ENCODE measurements around the gene INCENP.

INCENP gene

GRCh38 chr11:62141111-62142042 is 17.6 kb downstream of the INCENP start:
- ATAC-seq = no peak

GRCh38 chr11:62142043-62142375 is 18.2 kb downstream of the INCENP start:
- ATAC-seq = no peak

GRCh38 chr11:62142921-62143320 is 19.1 kb downstream of the INCENP start:
- ATAC-seq = no peak

- ATAC-seq = no peak
These were observed 19.9 kb downstream of the INCENP start for GRCh38 chr11:62143727-62144126.

- ATAC-seq = no peak
These were observed 20.9 kb downstream of the INCENP start for GRCh38 chr11:62144641-62145255.

- ATAC-seq = no peak
These were observed 21.6 kb downstream of the INCENP start for GRCh38 chr11:62145261-62145871.

GRCh38 chr11:62146476-62147200 is 22.8 kb downstream of the INCENP start:
- no peak for ATAC-seq

GRCh38 chr11:62147545-62147944 is 23.7 kb downstream of the INCENP start:
- ATAC-seq = no peak

- ATAC-seq = no peak
These were observed 24.6 kb downstream of the INCENP start for GRCh38 chr11:62148271-62148980.

- ATAC-seq = no peak
These were observed 26.4 kb downstream of the INCENP start for GRCh38 chr11:62149986-62150886.

- ATAC-seq = no peak
These were observed 27.3 kb downstream of the INCENP start for GRCh38 chr11:62150887-62151736.

GRCh38 chr11:62151737-62152102 is 27.9 kb downstream of the INCENP start:
- no peak for ATAC-seq

- ATAC-seq = no peak
These were observed 28.7 kb downstream of the INCENP start for GRCh38 chr11:62152245-62153086.

GRCh38 chr11:62153087-62153395 is 29.2 kb downstream of the INCENP start:
- no peak for ATAC-seq

GRCh38 chr11:62153617-62154016 is 29.8 kb downstream of the INCENP start:
- ATAC-seq = no peak

- no peak for ATAC-seq
These were observed 33.8 kb downstream of the INCENP start for GRCh38 chr11:62157603-62158002.

GRCh38 chr11:62166371-62166770 is 42.6 kb downstream of the INCENP start:
- no peak for ATAC-seq

- ATAC-seq = no peak
These were observed 45.6 kb downstream of the INCENP start for GRCh38 chr11:62169448-62169847.

- ATAC-seq = no peak
These were observed 46.1 kb downstream of the INCENP start for GRCh38 chr11:62169935-62170334.

- peak in 1 of 2 donors; percentile 41 for ATAC-seq
These were observed 47.5 kb downstream of the INCENP start for GRCh38 chr11:62171261-62171723.

All from activated CD4-positive, CD25-positive, alpha-beta regulatory T cell treated with anti-CD3 and anti-CD28 coated beads, Interleukin-2, amount 50 U/mL, for 24 hours (primary cell).